MCF 10A (cell line): ENCODE data around the gene CEACAM7. TPM values are rescaled to one million over a fixed set of nuclear protein-coding genes. Genes with fewer than 3 reads are reported as not detected.

Source experiments
- BruUV-seq: library from RNA; stranded (reverse); fragments of 400-500 nt; replicated peaks from 2 replicates; lab custom pipeline; 2021; lab: Mats Ljungman, UMichigan
- CTCF ChIA-PET: fragments of 300-600 bp; sonication (Branson Sonifier 250); formaldehyde crosslinking; extraction: SDS; loops from one replicate; lab custom pipeline; 2021; ENCODE audit warnings: antibody characterized with exemption, inconsistent platforms; lab: Yijun Ruan, JAX
- POLR2A ChIA-PET: fragments of 300-600, 350-650 bp; sonication (Branson Sonifier 250); formaldehyde crosslinking; extraction: SDS; loops from one replicate; lab custom pipeline; 2020; ENCODE audit warnings: antibody characterized with exemption, inconsistent platforms; lab: Yijun Ruan, JAX
- DNase-seq: peaks from one replicate; pipeline ENCODE4 v3.0.0-alpha.2; 2018; ENCODE audit not compliant: unreplicated experiment
- H3K27ac Mint-ChIP-seq: one replicate; pipeline ENCODE4 v1.8.0; 2022; ENCODE audit warnings: mild to moderate bottlenecking, low read depth, mixed read lengths; ENCODE audit not compliant: unreplicated experiment
- H3K27me3 Mint-ChIP-seq: one replicate; pipeline ENCODE4 v1.8.0; 2022; ENCODE audit warnings: mixed read lengths; ENCODE audit not compliant: insufficient read depth, unreplicated experiment
- H3K36me3 Mint-ChIP-seq: one replicate; pipeline ENCODE4 v1.8.0; 2022; ENCODE audit warnings: mild to moderate bottlenecking, moderate library complexity, mixed read lengths; ENCODE audit not compliant: insufficient read depth, unreplicated experiment
- H3K4me1 Mint-ChIP-seq: one replicate; pipeline ENCODE4 v1.8.0; 2022; ENCODE audit warnings: mixed read lengths; ENCODE audit not compliant: insufficient read depth, unreplicated experiment
- H3K4me3 Mint-ChIP-seq: one replicate; pipeline ENCODE4 v1.8.0; 2022; ENCODE audit warnings: mild to moderate bottlenecking, moderate library complexity, mixed read lengths; ENCODE audit not compliant: unreplicated experiment
- H3K9me3 Mint-ChIP-seq: one replicate; pipeline ENCODE4 v1.8.0; 2022; ENCODE audit warnings: mixed read lengths; ENCODE audit not compliant: unreplicated experiment
- intact Hi-C: fragments of 100-400 bp; cut with micrococcal nuclease; formaldehyde crosslinking; loops from 2 replicates; pipeline ENCODE4 v1.14.1; 2022
- total RNA-seq: library from RNA; stranded (reverse); gene quantifications from 2 replicates; pipeline ENCODE4 v1.2.3, GENCODE V29; 2022
- TF ChIP-seq, protein P1 (sequence below): fragments of 200-600 bp; IDR thresholded peaks from one replicate; pipeline ENCODE4 v1.8.0; 2022; ENCODE audit warnings: antibody characterized with exemption, mild to moderate bottlenecking; ENCODE audit not compliant: unreplicated experiment

Gene CEACAM7
- total RNA-seq, 1 experiment from 2014 or later, result not detected

- ChIA-PET POLR2A (interaction anchor here (2.2 kb wide), 1 partner anchor 10 kb away, joined by 4 read pairs; no protein-coding TSS in a partner anchor), CTCF (interaction anchor here (1.0 to 2.3 kb wide), 4 partner anchors 10 to 456 kb away, joined by 3 to 20 read pairs (median 4); no protein-coding TSS in a partner anchor)
- Mint-ChIP-seq H3K4me1 (no peaks in the 10 kb centered on the region), H3K4me3 (no peak overlapping the region), H3K36me3 (no peaks in the 10 kb centered on the region), H3K27me3 (peaks cover 89% of the 10 kb centered on the region), H3K9me3 (no peaks in the 10 kb centered on the region), H3K27ac (no peak overlapping the region)
- no peak for DNase-seq
- intact Hi-C loops, result no loop called here
- BruUV-seq, result no TSS peak
- TF ChIP-seq, protein P1, sequence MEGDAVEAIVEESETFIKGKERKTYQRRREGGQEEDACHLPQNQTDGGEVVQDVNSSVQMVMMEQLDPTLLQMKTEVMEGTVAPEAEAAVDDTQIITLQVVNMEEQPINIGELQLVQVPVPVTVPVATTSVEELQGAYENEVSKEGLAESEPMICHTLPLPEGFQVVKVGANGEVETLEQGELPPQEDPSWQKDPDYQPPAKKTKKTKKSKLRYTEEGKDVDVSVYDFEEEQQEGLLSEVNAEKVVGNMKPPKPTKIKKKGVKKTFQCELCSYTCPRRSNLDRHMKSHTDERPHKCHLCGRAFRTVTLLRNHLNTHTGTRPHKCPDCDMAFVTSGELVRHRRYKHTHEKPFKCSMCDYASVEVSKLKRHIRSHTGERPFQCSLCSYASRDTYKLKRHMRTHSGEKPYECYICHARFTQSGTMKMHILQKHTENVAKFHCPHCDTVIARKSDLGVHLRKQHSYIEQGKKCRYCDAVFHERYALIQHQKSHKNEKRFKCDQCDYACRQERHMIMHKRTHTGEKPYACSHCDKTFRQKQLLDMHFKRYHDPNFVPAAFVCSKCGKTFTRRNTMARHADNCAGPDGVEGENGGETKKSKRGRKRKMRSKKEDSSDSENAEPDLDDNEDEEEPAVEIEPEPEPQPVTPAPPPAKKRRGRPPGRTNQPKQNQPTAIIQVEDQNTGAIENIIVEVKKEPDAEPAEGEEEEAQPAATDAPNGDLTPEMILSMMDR, result no peak
Observed at GRCh38 chr19:41652250-41652649, 35.8 kb downstream of the CEACAM7 start.

DNA sequence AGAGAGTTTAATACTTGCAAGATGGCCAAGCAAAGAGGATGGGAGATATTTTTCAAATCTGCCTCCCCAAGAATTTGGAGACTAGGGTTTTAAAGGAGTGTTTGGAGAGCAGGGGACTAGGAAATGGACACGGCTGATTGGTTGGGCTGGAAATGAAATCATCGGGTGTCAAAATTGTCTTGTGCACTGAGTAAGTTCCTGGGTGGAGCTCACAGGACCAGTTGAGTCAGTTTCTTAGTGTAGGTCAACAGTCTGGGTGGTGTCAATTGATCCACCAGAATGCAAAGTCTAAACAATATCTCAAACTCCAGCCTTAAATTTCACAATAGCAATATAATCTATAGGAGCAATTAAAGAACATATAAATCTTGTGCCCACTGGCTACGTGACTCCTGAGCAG is 38.2 kb downstream of the CEACAM7 start:
- Mint-ChIP-seq H3K36me3 (no peaks in the 10 kb centered on the region), H3K4me1 (no peaks in the 10 kb centered on the region), H3K9me3 (no peaks in the 10 kb centered on the region), H3K27me3 (peaks cover 71% of the 10 kb centered on the region), H3K27ac (no peak overlapping the region), H3K4me3 (no peak overlapping the region)
- ChIA-PET POLR2A (no interaction called here), CTCF (interaction anchor here (0.6 to 1.4 kb wide), 3 partner anchors 44 to 392 kb away, joined by 3 to 5 read pairs (median 4); no protein-coding TSS in a partner anchor)
- TF ChIP-seq, protein P1, result no peak
- DNase-seq, result no peak
- BruUV-seq, result no TSS peak
- intact Hi-C loops, result no loop called here

GRCh38 chr19:41646589-41647204 is 41.4 kb downstream of the CEACAM7 start:
- DNase-seq, result peak; percentile 14
- H3K27me3 Mint-ChIP-seq, result peaks cover 46% of the 10 kb centered on the region
- CTCF ChIA-PET, result interaction anchor here (0.6 to 1.7 kb wide), 11 partner anchors 9 to 319 kb away, joined by 3 to 11 read pairs (median 3); no protein-coding TSS in a partner anchor
- TF ChIP-seq, protein P1, result peak; percentile 29
- no peaks in the 10 kb centered on the region for H3K36me3 Mint-ChIP-seq
- POLR2A ChIA-PET, result interaction anchor here (0.7 kb wide), 1 partner anchor 323 kb away, joined by 5 read pairs; no protein-coding TSS in a partner anchor
- H3K4me3 Mint-ChIP-seq, result no peak overlapping the region
- H3K9me3 Mint-ChIP-seq, result no peaks in the 10 kb centered on the region
- no peak overlapping the region for H3K27ac Mint-ChIP-seq
- intact Hi-C loops, result no loop called here
- no peaks in the 10 kb centered on the region for H3K4me1 Mint-ChIP-seq
- no TSS peak for BruUV-seq

DNA sequence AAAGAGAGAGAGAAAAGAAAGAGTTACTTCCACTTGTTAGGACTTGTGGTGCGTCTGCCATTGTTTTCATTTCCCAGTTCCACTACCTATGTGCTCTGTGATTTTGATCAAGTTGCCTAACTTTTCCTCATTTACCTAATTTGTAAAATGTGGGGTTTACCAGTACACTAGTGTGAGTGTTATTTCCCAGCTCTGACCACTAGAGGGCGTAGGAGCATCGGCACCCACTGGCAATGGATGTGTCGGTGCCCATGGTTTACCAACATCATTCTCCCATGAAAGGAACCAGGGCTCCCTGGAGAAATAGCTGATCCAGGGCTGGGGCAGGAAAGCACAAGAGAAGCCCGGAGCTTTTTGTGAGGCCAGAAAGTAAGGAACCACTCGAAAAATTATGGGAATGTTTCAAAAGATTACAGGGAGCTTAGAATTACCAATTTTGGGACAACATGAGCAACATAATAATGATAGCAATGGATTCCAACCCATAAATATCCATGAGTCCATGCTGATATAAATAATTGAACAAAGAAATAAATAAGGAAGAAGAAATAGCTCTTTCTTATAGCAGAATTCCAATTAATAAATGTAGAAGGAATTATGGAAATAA is 46.1 kb downstream of the CEACAM7 start:
- intact Hi-C loops, result loop anchor here (5.0 kb wide), 3 partner anchors 50 to 145 kb away; no protein-coding TSS in a partner anchor
- peak; percentile 73 for DNase-seq
- Mint-ChIP-seq H3K4me3 (no peak overlapping the region), H3K27ac (no peak overlapping the region), H3K4me1 (no peaks in the 10 kb centered on the region), H3K36me3 (no peaks in the 10 kb centered on the region), H3K27me3 (peaks cover 16% of the 10 kb centered on the region), H3K9me3 (no peaks in the 10 kb centered on the region)
- POLR2A ChIA-PET, result interaction anchor here (0.9 kb wide), 1 partner anchor 11 kb away, joined by 4 read pairs; no protein-coding TSS in a partner anchor
- CTCF ChIA-PET, result interaction anchor here (0.6 to 6.8 kb wide), 45 partner anchors 9 to 1641 kb away, joined by 3 to 72 read pairs (median 4); no protein-coding TSS in a partner anchor
- BruUV-seq, result no TSS peak
- TF ChIP-seq, protein P1, result peak; percentile 85
